ENCODE measurements around the gene RPL27A.

The RPL27A gene

GRCh38 chr11:8658321-8659057 is 24.1 kb upstream of the RPL27A start:
- no peak for TF ChIP-seq ZNF292 (tag by site-specific recombination; IDR thresholded peaks at IDR 0.05; ENCODE audit: borderline replicate concordance, low read depth)
- no peak for TF ChIP-seq ZNF350 (tag by site-specific recombination; IDR thresholded peaks at IDR 0.05)
- TF ChIP-seq ZNF561 (tag by site-specific recombination; IDR thresholded peaks at IDR 0.05; ENCODE audit: borderline replicate concordance), result no peak
- TF ChIP-seq ZIC2 (tag by site-specific recombination; IDR thresholded peaks at IDR 0.05), result peak; percentile 57
- TF ChIP-seq ZNF112 (tag by site-specific recombination; IDR thresholded peaks at IDR 0.05), result no peak
- no peak for TF ChIP-seq ZNF416 (tag by site-specific recombination; IDR thresholded peaks at IDR 0.05)
- TF ChIP-seq ZNF571 (tag by site-specific recombination; IDR thresholded peaks at IDR 0.05), result no peak
- TF ChIP-seq ZNF280C (tag by site-specific recombination; IDR thresholded peaks at IDR 0.05), result no peak
- TF ChIP-seq GLIS1 (tag by site-specific recombination; IDR thresholded peaks at IDR 0.05), result peak; percentile 68
- TF ChIP-seq ZNF645 (tag by site-specific recombination; IDR thresholded peaks at IDR 0.05), result no peak
- no peak for TF ChIP-seq ZNF624 (tag by site-specific recombination; IDR thresholded peaks at IDR 0.05)
- no peak for TF ChIP-seq REST (tag by site-specific recombination; IDR thresholded peaks at IDR 0.05)
- TF ChIP-seq ZNF600 (tag by site-specific recombination; IDR thresholded peaks at IDR 0.05), result no peak
- TF ChIP-seq ZNF785 (tag by site-specific recombination; IDR thresholded peaks at IDR 0.05), result no peak
- no peak for TF ChIP-seq ZNF362 (tag by site-specific recombination; IDR thresholded peaks at IDR 0.05)
- no peak for TF ChIP-seq INSM2 (tag by site-specific recombination; IDR thresholded peaks at IDR 0.05)
- CTCF ChIA-PET, result interaction anchor here (0.6 to 0.7 kb wide), 2 partner anchors 15 to 371 kb away, joined by 3 read pairs; no protein-coding TSS in a partner anchor
- no peaks in the 10 kb centered on the region for H3K4me1 ChIP-seq (ENCODE audit: control insufficient read depth, insufficient read depth, low read length)
- no peaks in the 10 kb centered on the region for H3K9me3 ChIP-seq (ENCODE audit: control insufficient read depth, insufficient read depth, low read depth, low read length)
- H3K4me3 ChIP-seq (ENCODE audit: low read depth, low read length), result no peak overlapping the region
- POLR2A ChIA-PET, result no interaction called here
- no peak overlapping the region for H3K27ac ChIP-seq (ENCODE audit: extremely low read depth, low read depth, low read length)
- no peaks in the 10 kb centered on the region for H3K36me3 ChIP-seq (ENCODE audit: control insufficient read depth in 2 of 2, insufficient read depth in 1 of 2, low read length in 2 of 2)
